Measurements from ENCODE around the gene GIGYF2. TPM values are rescaled to one million over a fixed set of nuclear protein-coding genes. Genes with fewer than 3 reads are reported as not detected.

GIGYF2 gene
- polyA plus RNA-seq, 1 donor from 2014 or later, result 52.6 TPM

- Histone ChIP-seq H3K4me2 (ENCODE audit: low read length) (no peak overlapping the region), H3K27me3 (ENCODE audit: insufficient read depth, low read depth, low read length) (no peaks in the 10 kb centered on the region), H3K9me3 (ENCODE audit: low read length) (no peaks in the 10 kb centered on the region), H2AFZ (ENCODE audit: low read depth, low read length) (no peak overlapping the region), H3K9ac (ENCODE audit: low read length) (no peak overlapping the region), H3K27ac (ENCODE audit: low read length) (no peak overlapping the region), H3F3A (ENCODE audit: insufficient read depth, low read length, poor library complexity, severe bottlenecking) (no peaks in the 10 kb centered on the region), H4K20me1 (ENCODE audit: insufficient read depth) (no peaks in the 10 kb centered on the region), H3K9me2 (ENCODE audit: insufficient read depth, low read length) (no peaks in the 10 kb centered on the region), H3K79me2 (replicated peaks; ENCODE audit: insufficient read depth, low read length) (no peaks in the 10 kb centered on the region), H3K4me3 (ENCODE audit: low read length) (no peak overlapping the region), H3K36me3 (ENCODE audit: insufficient read depth, low read length) (peaks cover 4% of the 10 kb centered on the region)
- TF ChIP-seq RAD21 (conservative IDR thresholded peaks at IDR 0.05), result no peak
Observed at GRCh38 chr2:232833830-232834229, 136.7 kb downstream of the GIGYF2 start.

- Histone ChIP-seq H3K36me3 (ENCODE audit: insufficient read depth, low read length) (peaks cover 9% of the 10 kb centered on the region), H3F3A (ENCODE audit: insufficient read depth, low read length, poor library complexity, severe bottlenecking) (no peaks in the 10 kb centered on the region), H3K4me2 (ENCODE audit: low read length) (no peak overlapping the region), H3K9me3 (ENCODE audit: low read length) (no peaks in the 10 kb centered on the region), H3K79me2 (replicated peaks; ENCODE audit: insufficient read depth, low read length) (no peaks in the 10 kb centered on the region), H2AFZ (ENCODE audit: low read depth, low read length) (no peak overlapping the region), H3K4me3 (ENCODE audit: low read length) (no peak overlapping the region), H3K9ac (ENCODE audit: low read length) (no peak overlapping the region), H3K9me2 (ENCODE audit: insufficient read depth, low read length) (no peaks in the 10 kb centered on the region), H3K27me3 (ENCODE audit: insufficient read depth, low read depth, low read length) (no peaks in the 10 kb centered on the region), H3K27ac (ENCODE audit: low read length) (no peak overlapping the region), H4K20me1 (ENCODE audit: insufficient read depth) (no peaks in the 10 kb centered on the region)
- no peak for TF ChIP-seq EP300 (conservative IDR thresholded peaks at IDR 0.05; ENCODE audit: poor library complexity, severe bottlenecking)
- TF ChIP-seq TAF1 (IDR thresholded peaks at IDR 0.05; ENCODE audit: low read depth), result no peak
- TF ChIP-seq REST (IDR thresholded peaks at IDR 0.05; ENCODE audit: borderline replicate concordance), result no peak
- TF ChIP-seq RAD21 (conservative IDR thresholded peaks at IDR 0.05), result no peak
- TF ChIP-seq EZH2 (IDR thresholded peaks at IDR 0.05; ENCODE audit: borderline replicate concordance, insufficient read depth, low read length, poor library complexity, severe bottlenecking), result no peak
- TF ChIP-seq MXI1 (conservative IDR thresholded peaks at IDR 0.05; ENCODE audit: poor library complexity, severe bottlenecking), result no peak
- no peak for TF ChIP-seq SMC3 (conservative IDR thresholded peaks at IDR 0.05; ENCODE audit: poor library complexity)
- TF ChIP-seq CTCF (IDR thresholded peaks at IDR 0.05; ENCODE audit: poor library complexity, severe bottlenecking), result no peak
- no peak for TF ChIP-seq POLR2AphosphoS5 (IDR thresholded peaks at IDR 0.05)
Observed at GRCh38 chr2:232835687-232836208, 138.6 kb downstream of the GIGYF2 start.

- Histone ChIP-seq H3F3A (ENCODE audit: insufficient read depth, low read length, poor library complexity, severe bottlenecking) (no peaks in the 10 kb centered on the region), H3K4me3 (ENCODE audit: low read length) (no peak overlapping the region), H3K27me3 (ENCODE audit: insufficient read depth, low read depth, low read length) (no peaks in the 10 kb centered on the region), H3K36me3 (ENCODE audit: insufficient read depth, low read length) (peaks cover 5% of the 10 kb centered on the region), H3K79me2 (replicated peaks; ENCODE audit: insufficient read depth, low read length) (no peaks in the 10 kb centered on the region), H3K9ac (ENCODE audit: low read length) (no peak overlapping the region), H4K20me1 (ENCODE audit: insufficient read depth) (no peaks in the 10 kb centered on the region), H3K27ac (ENCODE audit: low read length) (no peak overlapping the region), H3K9me3 (ENCODE audit: low read length) (no peaks in the 10 kb centered on the region), H3K9me2 (ENCODE audit: insufficient read depth, low read length) (no peaks in the 10 kb centered on the region), H2AFZ (ENCODE audit: low read depth, low read length) (no peak overlapping the region), H3K4me2 (ENCODE audit: low read length) (no peak overlapping the region)
- TF ChIP-seq CTCF (IDR thresholded peaks at IDR 0.05; ENCODE audit: poor library complexity, severe bottlenecking) (no peak), POLR2AphosphoS5 (IDR thresholded peaks at IDR 0.05) (no peak), SMC3 (conservative IDR thresholded peaks at IDR 0.05; ENCODE audit: poor library complexity) (no peak), TAF1 (IDR thresholded peaks at IDR 0.05; ENCODE audit: low read depth) (no peak), REST (IDR thresholded peaks at IDR 0.05; ENCODE audit: borderline replicate concordance) (no peak), RAD21 (conservative IDR thresholded peaks at IDR 0.05) (no peak), MXI1 (conservative IDR thresholded peaks at IDR 0.05; ENCODE audit: poor library complexity, severe bottlenecking) (no peak), EP300 (conservative IDR thresholded peaks at IDR 0.05; ENCODE audit: poor library complexity, severe bottlenecking) (no peak), EZH2 (IDR thresholded peaks at IDR 0.05; ENCODE audit: borderline replicate concordance, insufficient read depth, low read length, poor library complexity, severe bottlenecking) (no peak)
Observed at GRCh38 chr2:232836934-232837333, 139.8 kb downstream of the GIGYF2 start.

All from neural cell (in vitro differentiated cells).